Stimulated activated CD4-positive, alpha-beta T cell treated with anti-CD3 and anti-CD28 coated beads, Interleukin-15, amount 100 ng/mL, for 48 hours (primary cell): ENCODE measurements around the gene ANXA2.
"Not testable (repeated sequence)": the region's sequence is repeated elsewhere in the genome, so short reads cannot be mapped to it uniquely, and the experiment has no call there.

Experiments used
- DNase-seq, 2 donors: peaks; one replicate each; pipeline ENCODE4 v3.0.0-alpha.2; 2020; ENCODE audit warnings: low read depth in 2 of 2

ANXA2 gene

GRCh38 chr15:60410350-60410749 lies 12.6 kb upstream of the ANXA2 start:
- not testable (repeated sequence) for DNase-seq

- DNase-seq = no peak
Observed at GRCh38 chr15:60408463-60408981, 10.7 kb upstream of the ANXA2 start.

- DNase-seq = no peak
Observed at GRCh38 chr15:60407415-60407805, 9.6 kb upstream of the ANXA2 start.

- DNase-seq = no peak
Observed at GRCh38 chr15:60406513-60407414, 9.0 kb upstream of the ANXA2 start.

- no peak for DNase-seq
Observed at GRCh38 chr15:60405399-60405798, 7.6 kb upstream of the ANXA2 start.

GRCh38 chr15:60404351-60404750 lies 6.6 kb upstream of the ANXA2 start:
- DNase-seq = not testable (repeated sequence)

- DNase-seq = no peak
Observed at GRCh38 chr15:60400944-60401343, 3.2 kb upstream of the ANXA2 start.

GRCh38 chr15:60399931-60400330 lies 2.1 kb upstream of the ANXA2 start:
- DNase-seq = no peak

GRCh38 chr15:60399246-60399915 lies 1.6 kb upstream of the ANXA2 start:
- no peak for DNase-seq

GRCh38 chr15:60396958-60397771 lies 621 bp downstream of the ANXA2 start:
- DNase-seq = peak in 1 of 2 donors; percentile 42

GRCh38 chr15:60396560-60396957 lies 1.2 kb downstream of the ANXA2 start:
- no peak for DNase-seq

GRCh38 chr15:60396100-60396499 lies 1.7 kb downstream of the ANXA2 start:
- no peak for DNase-seq

GRCh38 chr15:60395276-60396011 lies 2.3 kb downstream of the ANXA2 start:
- no peak for DNase-seq

- DNase-seq = no peak
Observed at GRCh38 chr15:60394689-60395097, 3.1 kb downstream of the ANXA2 start.

GRCh38 chr15:60392986-60393790 lies 4.6 kb downstream of the ANXA2 start:
- DNase-seq = no peak

GRCh38 chr15:60392601-60392985 lies 5.2 kb downstream of the ANXA2 start:
- DNase-seq = peak in 1 of 2 donors; percentile 33

- no peak for DNase-seq
Observed at GRCh38 chr15:60391722-60392315, 6.0 kb downstream of the ANXA2 start.

- DNase-seq = no peak
Observed at GRCh38 chr15:60390871-60391501, 6.8 kb downstream of the ANXA2 start.

- no peak for DNase-seq
Observed at GRCh38 chr15:60390231-60390630, 7.6 kb downstream of the ANXA2 start.
